AG04449 (cell line): ENCODE results near the gene PRKG1.
A peak's percentile ranks its signal among the peaks of the same experiment; 100 is the strongest.

Experiments used
- CTCF ChIA-PET: fragments of 350-600 bp; formaldehyde crosslinking; extraction: SDS; loops from one replicate; lab custom pipeline; 2021; ENCODE audit warnings: antibody characterized with exemption; lab: Yijun Ruan, JAX
- POLR2A ChIA-PET: fragments of 400-600, 350-600 bp; formaldehyde crosslinking; extraction: SDS; loops from one replicate; lab custom pipeline; 2020; ENCODE audit warnings: antibody characterized with exemption, inconsistent platforms; lab: Yijun Ruan, JAX
- DNase-seq: peaks from one replicate; pipeline ENCODE4 v3.0.0-alpha.2; 2010; ENCODE audit warnings: low read depth, low spot score
- H3K4me3 ChIP-seq: 2 replicates; pipeline ENCODE4 v1.5.1; 2011; ENCODE audit warnings: low read depth, mild to moderate bottlenecking, control low read depth, low read length
- CTCF ChIP-seq: IDR thresholded peaks from one replicate; pipeline ENCODE4 v1.5.1; 2011; ENCODE audit warnings: mild to moderate bottlenecking, moderate library complexity, low read length, control low read depth, inconsistent platforms; ENCODE audit not compliant: insufficient read depth; ENCODE audit errors: missing control alignments

The PRKG1 gene

GRCh38 chr10:51168086-51168815 is 94.0 kb downstream of the PRKG1 start:
- POLR2A ChIA-PET, result no interaction called here
- TF ChIP-seq CTCF, result no peak
- CTCF ChIA-PET, result interaction anchor here (1.1 kb wide), 1 partner anchor 105 kb away, joined by 3 read pairs; no protein-coding TSS in a partner anchor
- no peak overlapping the region for H3K4me3 ChIP-seq
- no peak for DNase-seq

GRCh38 chr10:51169111-51169510 is 94.8 kb downstream of the PRKG1 start:
- no peak for TF ChIP-seq CTCF
- CTCF ChIA-PET, result interaction anchor here (1.1 kb wide), 1 partner anchor 106 kb away, joined by 3 read pairs; no protein-coding TSS in a partner anchor
- POLR2A ChIA-PET, result no interaction called here
- no peak for DNase-seq
- H3K4me3 ChIP-seq, result no peak overlapping the region

- DNase-seq, result no peak
- CTCF ChIA-PET, result interaction anchor here (1.3 kb wide), 1 partner anchor 17 kb away, joined by 3 read pairs; no protein-coding TSS in a partner anchor
- H3K4me3 ChIP-seq, result no peak overlapping the region
- no peak for TF ChIP-seq CTCF
- POLR2A ChIA-PET, result interaction anchor here (0.8 kb wide), 1 partner anchor 11 kb away, joined by 3 read pairs; no protein-coding TSS in a partner anchor
These were observed 96.4 kb downstream of the PRKG1 start for GRCh38 chr10:51170518-51171245.

- no peak overlapping the region for H3K4me3 ChIP-seq
- CTCF ChIA-PET, result interaction anchor here (2.0 kb wide), 1 partner anchor 109 kb away, joined by 4 read pairs; no protein-coding TSS in a partner anchor
- TF ChIP-seq CTCF, result no peak
- DNase-seq, result no peak
- POLR2A ChIA-PET, result no interaction called here
These were observed 97.7 kb downstream of the PRKG1 start for GRCh38 chr10:51171946-51172345.

GRCh38 chr10:51176976-51177695 is 102.8 kb downstream of the PRKG1 start:
- H3K4me3 ChIP-seq, result no peak overlapping the region
- ChIA-PET CTCF (no interaction called here), POLR2A (no interaction called here)
- TF ChIP-seq CTCF, result no peak
- peak; percentile 42 for DNase-seq
